Measurements from ENCODE around the gene LMTK3. TPM values are rescaled to one million over a fixed set of nuclear protein-coding genes. Genes with fewer than 3 reads are reported as not detected.

Gene LMTK3
- total and polyA plus RNA-seq, 9 of the 15 experiments (the other 6 are each of a cell fraction or from before 2014, with no cell fraction given), result 0.35 to 12.3 (median 2.0) TPM; not detected in 2

GRCh38 chr19:48461651-48461981, 50.0 kb downstream of the LMTK3 start (continued):
- TF ChIP-seq ELK3 (CRISPR knock-in tag; IDR thresholded peaks at IDR 0.05) (no peak), E4F1 (CRISPR knock-in tag; IDR thresholded peaks at IDR 0.05; ENCODE audit: borderline replicate concordance) (no peak), RBFOX2 (IDR thresholded peaks at IDR 0.05; ENCODE audit: low read depth, low read length) (no peak), SRSF7 (optimal IDR thresholded peaks at IDR 0.05; ENCODE audit: low read depth, low read length) (no peak), RBM17 (IDR thresholded peaks at IDR 0.05; ENCODE audit: borderline replicate concordance, low read depth, low read length) (no peak), ZNF449 (CRISPR knock-in tag; IDR thresholded peaks at IDR 0.05) (no peak), HDAC8 (tag; IDR thresholded peaks at IDR 0.05) (no peak)
